HCT116 (cell line): ENCODE measurements around the gene KLHDC3. TPM values are rescaled to one million over a fixed set of nuclear protein-coding genes. Genes with fewer than 3 reads are reported as not detected.

ENCODE experiments used
- ATAC-seq: fragments of 200-7000 bp; cut with Tn5 transposase; 2 replicates; pipeline ENCODE4 v1.9.1; 2020; ENCODE audit warnings: mild to moderate bottlenecking, moderate library complexity
- BruUV-seq: library from RNA; stranded (reverse); fragments of 400-500 nt; replicated peaks from 2 replicates; lab custom pipeline; 2021; lab: Mats Ljungman, UMichigan
- CTCF ChIA-PET: fragments of 300-600 bp; sonication (Branson Sonifier 250); formaldehyde crosslinking; loops from one replicate; lab custom pipeline; 2021; ENCODE audit warnings: antibody characterized with exemption; lab: Charles Lee
- POLR2A ChIA-PET: fragments of 300-600, 350-600 bp; sonication (Branson Sonifier 250); formaldehyde crosslinking; loops from one replicate; lab custom pipeline; 2021; ENCODE audit warnings: antibody characterized with exemption; lab: Charles Lee
- RAD21 ChIA-PET, 2 experiments: fragments of 300-600 bp; sonication (Branson Sonifier 250); formaldehyde crosslinking; loops; one replicate each; lab custom pipeline; 2023; ENCODE audit warnings: low total read pairs in 2 of 2; ENCODE audit not compliant: uncharacterized antibody in 2 of 2, unreplicated experiment in 2 of 2, low non-redundant PET in 1 of 2; lab: Charles Lee
- DNase-seq: peaks from one replicate; pipeline ENCODE4 v3.0.0-alpha.2; 2010; ENCODE audit warnings: low read depth, low spot score
- H2AFZ ChIP-seq: fragments of 200-600 bp; shearing (Covaris generic), sonication (generic); 2 replicates; pipeline ENCODE4 v1.6.1; 2017; ENCODE audit warnings: low read depth, mixed run types, mixed read lengths, antibody characterized with exemption, low read length; ENCODE audit not compliant: poor library complexity, severe bottlenecking
- H3K27ac ChIP-seq: 2 replicates; pipeline ENCODE4 v1.5.1; 2012; ENCODE audit warnings: low read depth, low read length
- H3K27me3 ChIP-seq: fragments of 200-600 bp; sonication (generic); 2 replicates; pipeline ENCODE4 v1.6.1; 2016; ENCODE audit warnings: mixed run types, low read length, mixed read lengths; ENCODE audit not compliant: insufficient read depth
- H3K36me3 ChIP-seq, 2 experiments: fragments of 200-500 bp in 1 of 2; fragments of 200-600 bp in 1 of 2; sonication (Bioruptor generic) in 1 of 2; sonication (generic) in 1 of 2; 2 replicates each; pipeline versions ENCODE4 v1.5.1 to v1.6.1; 2014 to 2016; ENCODE audit warnings: low read length in 2 of 2, inconsistent platforms in 1 of 2, mixed read lengths in 1 of 2, mixed run types in 1 of 2; ENCODE audit not compliant: insufficient read depth in 2 of 2, control insufficient read depth in 1 of 2
- H3K4me1 ChIP-seq, 2 experiments: fragments of 200-600 bp in 1 of 2; sonication (generic) in 1 of 2; 2 replicates each; pipeline versions ENCODE4 v1.5.1 to v1.6.1; 2012 to 2017; ENCODE audit warnings: low read length in 2 of 2, inconsistent platforms in 1 of 2, mild to moderate bottlenecking in 1 of 2, mixed read lengths in 1 of 2, mixed run types in 1 of 2, moderate library complexity in 1 of 2; ENCODE audit not compliant: insufficient read depth in 2 of 2, control insufficient read depth in 1 of 2
- H3K4me2 ChIP-seq: fragments of 200-600 bp; sonication (generic); 2 replicates; pipeline ENCODE4 v1.6.1; 2017; ENCODE audit warnings: mixed run types, low read length, mixed read lengths
- H3K4me3 ChIP-seq, 2 experiments: fragments of 200-600 bp in 1 of 2; sonication (generic) in 1 of 2; replicated peaks in 1 of 2; 2 replicates each; pipeline ENCODE4 v1.5.1; 2011 to 2016; ENCODE audit warnings: low read length in 2 of 2, control low read depth in 1 of 2, low read depth in 1 of 2, mild to moderate bottlenecking in 1 of 2, mixed read lengths in 1 of 2, mixed run types in 1 of 2
- H3K79me2 ChIP-seq: fragments of 200-600 bp; sonication (generic); 2 replicates; pipeline ENCODE4 v1.6.1; 2017; ENCODE audit warnings: mild to moderate bottlenecking, mixed run types, low read length, moderate library complexity, mixed read lengths; ENCODE audit not compliant: insufficient read depth
- H3K9ac ChIP-seq: fragments of 200-600 bp; sonication (generic); 2 replicates; pipeline ENCODE4 v1.6.1; 2016; ENCODE audit warnings: low read length, mixed read lengths
- H3K9me2 ChIP-seq: fragments of 200-600 bp; sonication (generic), shearing (Covaris generic); 2 replicates; pipeline ENCODE4 v1.6.1; 2017; ENCODE audit warnings: mixed run types, mild to moderate bottlenecking, moderate library complexity; ENCODE audit not compliant: insufficient read depth
- H3K9me3 ChIP-seq, 2 experiments: fragments of 200-500 bp in 1 of 2; fragments of 200-600 bp in 1 of 2; sonication (Bioruptor generic) in 1 of 2; sonication (generic) in 1 of 2; 2 replicates each; pipeline ENCODE4 v1.6.1; 2014 to 2017; ENCODE audit warnings: low read length in 2 of 2, mixed read lengths in 2 of 2, inconsistent platforms in 1 of 2, low read depth in 1 of 2, mild to moderate bottlenecking in 1 of 2, mixed run types in 1 of 2, moderate library complexity in 1 of 2; ENCODE audit not compliant: control insufficient read depth in 1 of 2, insufficient read depth in 1 of 2
- H4K20me1 ChIP-seq: fragments of 200-600 bp; sonication (generic), shearing (Covaris generic); 2 replicates; pipeline ENCODE4 v1.6.1; 2017; ENCODE audit warnings: mixed run types, mild to moderate bottlenecking, moderate library complexity; ENCODE audit not compliant: insufficient read depth
- CBX3 ChIP-seq: IDR thresholded peaks from 2 replicates; pipeline ENCODE4 v1.6.1; 2012; ENCODE audit warnings: low read depth
- CEBPB ChIP-seq: IDR thresholded peaks from 2 replicates; pipeline ENCODE4 v1.6.1; 2012; ENCODE audit warnings: low read depth
- CTCF ChIP-seq, 3 experiments: fragments of 200-600 bp in 1 of 3; sonication (generic) in 1 of 3; IDR thresholded peaks in 2 of 3; conservative IDR thresholded peaks in 1 of 3; 2 replicates each; pipeline ENCODE4 v1.5.1; 2012 to 2017; ENCODE audit warnings: low read depth in 2 of 3, low read length in 2 of 3, antibody characterized with exemption in 1 of 3, borderline replicate concordance in 1 of 3, control low read depth in 1 of 3, mild to moderate bottlenecking in 1 of 3, mixed read lengths in 1 of 3, mixed run types in 1 of 3, moderate library complexity in 1 of 3; ENCODE audit not compliant: insufficient read depth in 1 of 3
- ELF1 ChIP-seq: IDR thresholded peaks from 2 replicates; pipeline ENCODE4 v1.6.1; 2012; ENCODE audit warnings: low read depth, borderline replicate concordance
- FOSL1 ChIP-seq: IDR thresholded peaks from 2 replicates; pipeline ENCODE4 v1.6.1; 2012; ENCODE audit warnings: low read depth
- JUND ChIP-seq: IDR thresholded peaks from 2 replicates; pipeline ENCODE4 v1.6.1; 2012
- MAX ChIP-seq: IDR thresholded peaks from 2 replicates; pipeline ENCODE4 v1.6.1; 2012
- POLR2AphosphoS5 ChIP-seq: IDR thresholded peaks from 2 replicates; pipeline ENCODE4 v1.6.1; 2011; ENCODE audit warnings: mild to moderate bottlenecking, low read depth, low read length, moderate library complexity
- RAD21 ChIP-seq: IDR thresholded peaks from 2 replicates; pipeline ENCODE4 v1.6.1; 2012; ENCODE audit warnings: low read depth, mild to moderate bottlenecking
- REST ChIP-seq: IDR thresholded peaks from 2 replicates; pipeline ENCODE4 v1.6.1; 2012; ENCODE audit warnings: low read depth
- SIN3A ChIP-seq: IDR thresholded peaks from 2 replicates; pipeline ENCODE4 v1.6.1; 2012; ENCODE audit warnings: low read depth
- SP1 ChIP-seq: IDR thresholded peaks from 2 replicates; pipeline ENCODE4 v1.6.1; 2012; ENCODE audit warnings: low read depth
- SRF ChIP-seq: IDR thresholded peaks from 2 replicates; pipeline ENCODE4 v1.6.1; 2012; ENCODE audit warnings: low read depth
- TCF7L2 ChIP-seq: IDR thresholded peaks from 2 replicates; pipeline ENCODE4 v1.7.0; 2011; ENCODE audit warnings: borderline replicate concordance, inconsistent platforms; ENCODE audit not compliant: insufficient read depth, insufficient read length; ENCODE audit errors: extremely low read depth
- ZBTB33 ChIP-seq: IDR thresholded peaks from 2 replicates; pipeline ENCODE4 v1.6.1; 2011; ENCODE audit warnings: mild to moderate bottlenecking, low read length, moderate library complexity; ENCODE audit not compliant: insufficient replicate concordance; ENCODE audit errors: extremely low read depth
- ZFX ChIP-seq: fragments of 450-650 bp; IDR thresholded peaks from 2 replicates; pipeline ENCODE4 v1.6.1; 2017
- ZNF274 ChIP-seq: fragments of 200-500 bp; sonication (Bioruptor generic); IDR thresholded peaks from 2 replicates; pipeline ENCODE4 v1.6.1; 2014; ENCODE audit warnings: mild to moderate bottlenecking, low read depth, low read length, inconsistent platforms
- intact Hi-C: fragments of 100-400 bp; cut with micrococcal nuclease; formaldehyde crosslinking; loops from 2 replicates; pipeline ENCODE4 v1.10.0; 2022
- total RNA-seq: library from RNA; stranded (reverse); gene quantifications from one replicate; pipeline ENCODE4 v1.2.1, GENCODE V29; 2021; ENCODE audit not compliant: unreplicated experiment

The KLHDC3 gene
- total RNA-seq, 1 experiment from 2014 or later = 67.2 TPM

- Histone ChIP-seq H3K9me2 (no peaks in the 10 kb centered on the region), H3K9me3 (no peaks in the 10 kb centered on the region), H3K4me1 (peaks cover 8 to 18% of the 10 kb centered on the region in 2 experiments; a peak in 3 of 4 replicates), H3K4me3 (no peak overlapping the region), H2AFZ (no peak overlapping the region), H3K9ac (no peak overlapping the region), H3K4me2 (no peak overlapping the region), H3K79me2 (peaks cover 14% of the 10 kb centered on the region), H3K36me3 (peaks cover 0 to 2% of the 10 kb centered on the region in 2 experiments; a peak in 1 of 4 replicates), H3K27ac (no peak overlapping the region), H3K27me3 (no peaks in the 10 kb centered on the region), H4K20me1 (no peaks in the 10 kb centered on the region)
- ATAC-seq (no peak), DNase-seq (no peak)
- TF ChIP-seq MAX (no peak), ZFX (no peak), TCF7L2 (no peak), CTCF (IDR thresholded peaks at IDR 0.05 in 2 of 3, conservative IDR thresholded peaks at IDR 0.05 in 1 of 3; ENCODE audit: borderline replicate concordance in 1 of 3, insufficient read depth in 1 of 3, low read depth in 2 of 3, low read length in 2 of 3) (no peak), SRF (no peak), FOSL1 (no peak), SP1 (no peak), ZBTB33 (no peak), CBX3 (no peak), CEBPB (no peak), REST (no peak), ELF1 (no peak), POLR2AphosphoS5 (no peak), ZNF274 (no peak), JUND (no peak), RAD21 (no peak), SIN3A (no peak)
- POLR2A ChIA-PET = no interaction called here
- CTCF ChIA-PET = no interaction called here
- BruUV-seq = no TSS peak
- intact Hi-C loops = no loop called here
- RAD21 ChIA-PET = no interaction called here
Observed at GRCh38 chr6:43062818-43063217, 48.8 kb downstream of the KLHDC3 start.
